Stimulated activated CD8-positive, alpha-beta memory T cell treated with anti-CD3 and anti-CD28 coated beads, Interleukin-4, amount 100 ng/mL, for 48 hours (primary cell): ENCODE results near the gene CFAP77.

Source experiments
- DNase-seq: peaks from one replicate; pipeline ENCODE4 v3.0.0-alpha.2; 2020

The CFAP77 gene

DNA sequence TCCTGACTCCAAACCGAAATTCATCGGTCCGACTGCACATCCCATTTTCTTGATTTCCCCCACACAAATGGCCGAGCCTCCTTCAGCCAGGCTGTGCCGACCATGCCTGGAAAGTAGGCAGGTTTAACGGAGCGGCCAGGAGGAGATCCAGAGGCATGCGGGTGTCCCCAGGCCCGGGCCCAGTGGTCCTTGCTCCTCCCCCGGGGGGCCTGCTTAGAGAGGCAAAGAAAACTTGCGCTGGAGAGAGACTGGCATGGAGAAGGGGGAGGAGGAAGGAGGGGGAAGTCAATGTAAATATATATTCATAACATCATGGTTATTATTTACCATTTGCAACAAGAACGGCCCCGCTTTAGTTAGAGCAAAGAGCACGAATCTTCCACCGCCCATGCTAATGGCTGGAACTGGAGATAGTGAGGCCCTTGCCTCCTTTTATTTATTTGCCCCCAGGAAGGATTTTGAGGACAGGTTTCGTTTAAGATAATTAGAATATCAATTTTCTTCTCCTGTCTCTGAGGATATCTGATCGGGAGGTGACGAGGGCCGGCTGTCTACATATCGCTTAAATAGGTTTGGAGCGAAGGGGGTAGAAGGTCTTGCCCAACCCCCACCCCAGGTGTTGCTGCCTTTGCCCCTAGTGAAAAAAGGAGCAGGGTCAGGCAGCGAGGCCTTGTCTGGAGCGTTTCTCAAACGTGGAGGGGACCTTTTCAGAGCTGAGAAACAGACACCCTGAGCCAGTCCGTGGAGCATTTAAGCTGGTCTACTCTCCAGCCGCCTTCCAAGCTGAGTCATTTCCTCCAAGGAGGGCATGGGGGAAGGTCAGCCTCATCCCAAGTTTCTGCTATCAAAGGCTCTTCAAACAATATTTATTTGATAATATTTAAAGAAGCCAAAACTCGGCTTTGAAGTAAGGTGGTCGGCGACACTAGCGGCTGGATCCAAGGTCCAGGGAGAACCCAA is 174.9 kb downstream of the CFAP77 start:
- no peak for DNase-seq

DNA sequence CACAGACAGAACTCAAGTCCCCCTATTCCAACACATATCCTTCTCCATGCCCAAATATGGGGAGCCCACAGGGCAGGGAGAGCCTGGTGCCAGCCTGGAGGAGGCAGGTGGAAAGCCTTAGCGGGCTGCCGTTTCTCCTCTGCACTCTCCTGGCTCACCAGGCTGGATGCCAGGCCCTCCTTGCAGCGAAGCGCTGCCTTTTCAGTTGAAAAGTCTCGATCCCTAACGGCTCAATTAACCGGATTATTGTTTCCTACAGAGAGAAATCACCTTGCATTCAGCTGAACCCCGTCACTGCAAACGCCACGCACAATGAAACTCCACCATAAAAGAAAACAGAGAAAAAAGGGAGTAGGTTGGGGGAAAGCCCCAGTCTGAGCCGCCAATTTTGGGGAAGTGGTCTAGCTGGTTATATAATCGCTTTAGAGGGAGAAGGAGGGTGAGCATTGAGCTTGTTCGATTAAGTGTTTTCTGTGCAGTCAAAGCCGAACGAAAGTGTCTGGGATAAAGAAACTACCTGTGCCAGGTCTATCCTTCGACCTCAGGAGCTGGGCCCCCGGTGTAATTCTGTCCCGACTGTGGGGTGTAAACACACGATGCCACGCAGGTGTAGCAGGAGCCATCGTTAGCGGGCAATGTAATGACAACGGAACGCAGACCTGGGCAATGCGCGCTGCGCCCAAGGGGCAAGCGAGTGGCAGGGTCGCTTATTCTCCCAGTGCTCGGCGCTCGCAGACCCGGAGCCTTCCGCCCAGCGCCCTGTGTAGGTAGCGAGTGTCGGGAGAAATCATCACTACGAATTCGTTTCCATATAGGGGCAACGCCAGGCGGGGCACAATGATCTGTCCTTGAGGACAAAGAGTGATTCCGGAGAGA is 176.2 kb downstream of the CFAP77 start:
- no peak for DNase-seq

DNA sequence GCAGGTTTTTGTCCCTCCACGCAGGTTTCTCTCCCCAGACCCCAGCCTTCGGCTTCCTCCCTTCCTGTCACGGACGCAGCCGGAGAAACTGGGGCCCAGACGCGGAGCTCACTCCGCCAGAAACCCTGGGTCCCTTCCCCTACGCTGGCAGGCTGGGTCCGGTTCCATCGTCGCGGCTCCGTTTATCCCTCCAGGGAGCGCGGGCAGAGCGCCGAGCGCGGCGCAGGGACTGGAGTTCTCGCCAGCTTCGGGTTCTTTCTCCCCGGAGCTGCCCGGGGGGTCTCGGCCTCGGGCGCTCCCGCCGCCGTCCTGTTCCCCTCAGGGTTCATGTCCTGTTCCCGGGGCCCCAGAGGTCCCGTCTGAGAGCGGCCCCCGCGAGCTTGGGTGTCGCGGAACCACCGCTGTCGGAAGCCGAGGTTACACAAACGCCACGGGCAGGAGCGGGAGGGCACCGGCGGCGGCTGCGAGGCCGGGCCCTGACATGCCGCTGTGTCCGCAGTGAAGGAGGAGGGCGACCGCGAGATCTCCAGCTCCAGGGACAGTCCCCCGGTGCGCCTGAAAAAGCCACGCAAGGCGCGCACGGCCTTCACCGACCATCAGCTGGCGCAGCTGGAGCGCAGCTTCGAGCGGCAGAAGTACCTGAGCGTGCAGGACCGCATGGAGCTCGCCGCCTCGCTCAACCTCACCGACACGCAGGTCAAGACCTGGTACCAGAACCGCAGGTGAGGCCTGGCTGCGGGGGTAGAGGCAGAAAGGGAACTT is 177.0 kb downstream of the CFAP77 start:
- no peak for DNase-seq

DNA sequence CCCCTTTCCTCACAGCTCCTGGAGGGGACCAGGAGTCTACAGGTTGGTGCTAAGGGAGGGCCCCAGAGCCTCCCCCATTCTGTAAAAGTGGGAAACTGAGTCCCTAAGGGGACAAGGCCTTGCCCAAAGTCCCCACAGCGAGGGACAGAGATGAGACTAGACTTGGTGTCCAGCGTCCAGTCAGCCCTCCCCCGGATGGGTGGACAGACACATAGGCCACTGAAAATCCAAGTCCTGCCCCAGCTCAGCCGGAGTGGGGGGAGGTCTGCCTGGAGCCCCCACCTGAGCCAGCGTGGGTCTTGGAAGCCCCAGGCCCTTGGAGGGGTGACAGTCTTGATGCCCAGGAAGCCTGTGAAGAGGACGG is 177.6 kb downstream of the CFAP77 start:
- DNase-seq: no peak

DNA sequence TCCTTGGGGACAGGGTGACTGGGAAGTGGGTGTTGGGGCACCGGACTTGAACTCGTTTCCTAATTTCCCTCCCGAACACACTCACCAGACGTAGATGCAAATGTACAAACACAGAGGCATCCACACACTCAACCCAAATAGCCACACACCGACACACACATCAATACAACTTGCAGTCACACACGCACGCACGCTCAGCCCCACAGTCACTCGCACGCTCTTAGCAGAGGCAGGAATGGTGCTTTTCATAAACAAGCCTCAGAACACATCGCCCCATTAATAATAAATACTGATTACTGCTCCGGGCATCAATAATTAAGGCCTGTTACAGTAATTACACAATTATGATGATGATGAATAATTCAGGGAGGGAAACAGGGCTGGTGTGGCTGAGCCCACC is 178.1 kb downstream of the CFAP77 start:
- no peak for DNase-seq

DNA sequence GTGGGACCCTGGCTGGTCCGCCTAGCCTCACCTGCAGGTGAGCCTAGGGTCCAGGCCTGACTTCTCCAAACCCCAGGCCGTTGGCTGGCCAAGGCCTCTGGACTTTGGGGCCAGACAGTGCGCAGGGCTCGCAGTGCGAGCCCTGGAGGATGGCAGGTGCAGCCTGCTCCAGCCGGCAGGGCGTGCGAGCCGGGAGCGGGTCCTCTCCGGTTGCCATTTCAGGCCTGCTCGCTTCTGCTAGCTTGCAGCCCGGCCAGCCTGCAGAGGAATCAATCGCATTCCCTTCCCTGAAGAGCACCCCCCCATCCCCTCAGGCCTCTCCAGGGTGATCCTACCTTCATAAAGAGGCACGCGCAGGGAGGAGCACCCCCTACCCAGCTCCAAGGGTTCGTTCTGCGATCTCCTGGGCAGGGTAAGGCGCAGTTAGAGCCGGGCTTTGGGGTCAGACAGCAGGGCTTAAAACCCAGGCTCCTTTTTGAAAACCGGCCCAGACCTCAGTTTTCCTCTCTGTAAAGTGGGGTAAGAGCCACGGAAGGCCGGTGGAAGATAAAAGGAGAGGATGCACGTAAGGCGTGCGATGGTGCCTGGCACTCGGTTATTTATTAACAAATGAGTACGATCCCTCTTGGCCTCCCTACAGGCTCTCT is 178.6 kb downstream of the CFAP77 start:
- DNase-seq: no peak

DNA sequence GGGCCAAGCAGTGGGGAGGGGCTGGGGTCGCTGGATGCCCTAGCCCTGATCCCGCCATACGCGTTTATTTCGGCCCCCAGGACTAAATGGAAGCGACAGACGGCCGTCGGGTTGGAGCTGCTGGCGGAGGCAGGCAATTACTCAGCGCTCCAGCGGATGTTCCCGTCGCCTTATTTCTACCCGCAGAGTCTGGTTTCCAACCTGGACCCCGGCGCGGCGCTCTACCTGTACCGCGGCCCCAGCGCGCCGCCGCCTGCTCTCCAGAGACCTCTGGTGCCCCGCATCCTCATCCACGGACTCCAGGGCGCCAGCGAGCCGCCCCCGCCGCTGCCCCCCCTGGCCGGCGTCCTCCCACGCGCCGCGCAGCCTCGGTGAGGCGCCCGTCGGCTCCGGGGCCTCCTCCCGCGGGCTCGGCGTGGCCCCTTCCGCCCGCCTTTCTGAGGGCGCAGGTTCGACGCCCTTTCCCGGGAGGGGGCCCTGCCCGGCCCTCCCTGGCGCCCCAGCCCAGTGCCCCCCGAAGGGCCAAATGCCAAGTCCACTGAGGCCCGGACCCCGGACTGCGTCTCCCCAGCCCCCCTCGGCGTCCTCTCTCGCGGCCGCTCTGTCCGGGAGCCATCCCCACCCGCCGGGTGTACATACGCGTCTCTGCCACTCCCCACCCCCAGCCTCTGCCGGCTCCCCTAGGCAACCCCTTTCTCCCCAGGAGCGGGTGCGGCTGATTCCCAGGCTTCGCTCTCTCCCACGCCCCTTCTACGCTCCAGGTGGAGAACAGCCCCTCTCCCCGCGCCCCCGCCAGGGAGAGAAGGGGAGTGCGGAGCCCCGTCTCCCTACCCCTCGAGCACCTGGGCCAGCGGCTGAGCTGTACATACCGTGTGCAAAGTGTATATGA is 179.4 kb downstream of the CFAP77 start:
- no peak for DNase-seq

DNA sequence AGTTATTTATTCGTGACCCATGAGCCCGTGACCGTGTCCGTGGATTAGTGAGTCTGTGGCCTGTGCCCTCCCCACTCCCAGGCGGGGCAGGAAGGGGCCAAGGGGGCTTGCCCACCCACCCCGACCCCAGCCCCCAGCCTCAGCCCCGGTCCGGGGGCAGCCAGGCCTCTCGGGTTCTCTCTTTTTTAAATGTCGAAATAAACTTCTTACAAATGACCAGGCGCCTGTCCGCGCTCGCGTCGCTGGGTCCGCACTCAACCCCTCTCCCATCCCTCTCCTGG is 180.0 kb downstream of the CFAP77 start:
- DNase-seq: no peak

DNA sequence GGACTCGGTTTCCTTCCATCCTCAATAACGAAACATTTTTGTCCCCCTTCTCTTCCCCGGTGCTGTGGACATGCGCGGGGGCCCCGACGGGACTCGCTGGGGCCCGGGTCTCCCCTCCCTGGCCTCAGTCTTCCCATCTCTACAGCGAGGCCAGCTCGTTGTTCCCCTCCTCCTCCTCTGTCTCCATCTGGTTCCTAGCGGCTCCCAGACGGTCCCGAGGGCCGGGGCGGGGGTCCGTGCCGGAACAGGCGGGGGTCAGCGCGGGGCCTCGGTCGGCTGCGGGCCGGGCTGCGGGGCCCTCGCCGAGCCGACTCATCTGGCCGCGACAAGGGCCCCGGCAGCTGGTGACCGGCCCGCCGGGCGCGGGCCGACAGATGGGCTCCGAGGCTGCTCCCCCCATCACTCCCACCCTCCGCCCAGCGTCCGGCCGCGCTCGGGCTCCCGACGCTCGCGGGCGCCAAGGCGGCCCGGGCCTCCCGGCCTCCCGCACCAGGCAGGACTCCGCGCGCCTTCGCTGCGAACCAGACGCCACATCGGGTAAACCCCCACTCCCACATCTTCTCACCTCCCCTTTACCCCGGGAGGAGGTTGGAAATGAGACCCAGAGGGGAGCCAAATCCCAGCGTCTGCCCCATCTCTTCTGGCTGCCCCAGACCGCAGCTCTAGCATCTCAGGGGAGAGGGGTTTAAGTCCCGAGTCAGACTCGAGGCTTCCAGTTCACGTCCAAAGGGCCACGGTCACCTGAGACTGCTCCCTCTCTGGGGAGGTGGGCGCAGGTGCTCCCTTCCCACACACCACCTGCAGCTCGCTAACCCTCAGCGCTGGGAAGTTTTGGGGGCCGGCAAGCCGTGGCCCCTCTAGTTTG is 180.5 kb downstream of the CFAP77 start:
- DNase-seq: no peak

DNA sequence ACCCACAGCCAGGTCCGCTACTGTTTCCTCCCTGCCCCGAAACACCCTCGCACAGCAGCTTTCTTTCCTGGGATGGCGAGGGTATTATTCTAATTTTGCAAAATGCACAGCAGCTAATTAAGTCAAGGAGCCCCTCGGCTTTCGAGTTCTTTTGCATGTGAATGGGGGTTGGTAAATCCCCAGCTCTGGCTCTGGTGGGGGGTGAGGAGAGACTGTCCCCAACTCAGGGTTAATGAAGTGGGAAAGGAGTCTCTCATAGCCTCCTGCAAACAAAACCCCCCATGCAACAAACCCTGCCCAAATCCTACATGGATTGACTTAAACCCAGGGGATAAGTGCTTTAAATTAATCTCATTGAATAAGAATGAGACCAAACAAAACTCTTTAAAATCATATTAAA is 181.2 kb downstream of the CFAP77 start:
- no peak for DNase-seq

DNA sequence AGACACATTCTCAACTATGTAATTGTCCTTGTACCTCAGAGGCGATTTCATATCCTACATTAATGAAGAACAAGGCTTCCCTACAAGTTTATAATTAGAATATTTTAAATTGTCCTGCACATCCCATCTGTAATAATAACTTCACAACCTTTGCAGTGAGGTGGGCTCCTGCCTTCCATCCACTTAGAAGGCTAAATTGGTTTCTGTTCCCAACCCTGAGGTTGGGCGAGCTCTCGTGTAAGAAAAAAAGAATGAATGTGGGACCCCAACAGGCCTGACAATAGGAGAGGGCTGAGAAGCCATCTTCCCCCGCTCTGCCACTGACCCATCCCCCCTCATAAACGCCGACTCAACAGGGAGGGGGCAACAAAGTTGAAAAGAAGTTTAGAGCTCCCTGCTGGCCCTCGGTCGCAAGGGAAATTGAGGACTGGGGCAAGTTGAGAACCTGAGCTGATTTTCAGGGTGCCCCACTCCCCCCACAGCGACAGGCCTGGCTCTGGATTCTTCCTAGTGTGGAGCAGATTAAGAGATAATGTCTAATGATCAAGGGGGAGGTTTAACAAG is 181.8 kb downstream of the CFAP77 start:
- no peak for DNase-seq

DNA sequence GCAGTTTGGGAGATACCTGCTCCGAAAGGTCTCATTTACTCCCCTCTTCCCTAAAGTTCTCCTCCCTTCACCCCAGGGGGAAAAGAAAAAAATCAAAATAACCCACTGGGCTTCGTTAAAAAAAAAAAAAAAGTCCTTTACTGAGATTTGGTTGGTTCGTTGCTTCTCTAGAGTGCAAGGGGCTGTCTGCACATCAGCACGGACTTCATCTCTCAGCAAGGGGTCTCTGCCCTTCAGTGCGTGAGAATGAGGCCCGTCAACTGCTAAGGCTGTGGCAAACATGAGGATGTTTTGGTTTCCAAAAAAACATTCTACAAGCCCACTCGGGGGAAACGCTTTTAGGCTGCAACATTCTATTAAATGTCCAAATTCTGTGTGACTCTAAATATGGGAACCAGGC is 182.4 kb downstream of the CFAP77 start:
- DNase-seq: no peak

DNA sequence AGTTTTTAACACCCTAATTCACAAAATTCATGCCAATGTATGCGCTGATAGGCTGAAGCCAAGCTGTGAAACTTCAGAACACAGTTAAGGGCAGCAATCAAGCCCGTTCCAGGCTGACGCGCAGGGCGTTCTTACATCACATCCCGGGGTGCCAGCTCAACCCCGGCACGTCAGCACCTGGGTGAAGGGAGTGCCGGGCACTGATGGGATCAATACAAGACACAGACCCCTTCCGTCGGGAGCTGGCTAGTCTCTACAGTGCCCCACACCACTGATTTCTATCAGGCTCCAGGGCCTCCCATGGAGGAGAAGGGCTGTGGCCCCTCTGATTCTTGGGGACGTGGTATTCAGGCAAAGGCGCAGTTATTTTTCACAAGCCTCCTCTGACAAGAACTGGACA is 184.4 kb downstream of the CFAP77 start:
- no peak for DNase-seq

DNA sequence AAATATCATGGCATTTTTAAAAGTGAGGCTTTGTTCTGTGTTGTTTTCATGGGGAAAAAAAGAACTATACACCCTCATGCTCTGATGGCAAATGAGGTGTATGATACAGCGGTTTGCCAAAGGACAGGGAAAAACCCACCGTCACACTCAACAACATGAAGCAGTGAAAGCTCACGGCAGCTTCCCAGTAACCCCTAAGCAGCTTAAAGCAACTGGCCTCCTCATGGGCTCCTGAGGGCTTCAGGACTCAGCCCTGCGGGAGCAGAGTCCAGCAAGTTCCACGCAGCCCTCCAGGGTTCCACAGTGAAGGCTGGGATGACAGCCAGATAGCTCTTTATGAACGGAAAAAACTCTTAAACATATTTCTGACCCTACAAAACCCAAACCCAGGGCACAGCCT is 185.3 kb downstream of the CFAP77 start:
- DNase-seq: no peak

DNA sequence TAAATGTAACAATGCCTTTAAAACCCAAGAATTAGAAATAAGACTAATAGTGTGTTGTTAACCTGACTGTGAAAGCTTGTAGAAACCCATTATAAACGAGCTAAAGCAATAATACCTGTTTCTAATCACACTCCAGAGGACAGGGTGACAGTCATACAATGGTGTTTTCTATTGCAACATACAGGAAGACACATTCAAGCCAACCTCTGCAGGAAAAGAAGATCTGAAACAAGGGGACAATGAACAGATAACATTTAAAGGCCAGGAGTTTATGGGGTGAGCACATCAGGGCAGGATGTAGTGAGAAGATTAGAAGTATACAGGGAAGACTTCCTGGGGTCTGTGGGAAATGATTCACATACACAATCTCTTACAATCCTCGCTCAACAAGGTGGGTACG is 186.2 kb downstream of the CFAP77 start:
- DNase-seq: no peak

DNA sequence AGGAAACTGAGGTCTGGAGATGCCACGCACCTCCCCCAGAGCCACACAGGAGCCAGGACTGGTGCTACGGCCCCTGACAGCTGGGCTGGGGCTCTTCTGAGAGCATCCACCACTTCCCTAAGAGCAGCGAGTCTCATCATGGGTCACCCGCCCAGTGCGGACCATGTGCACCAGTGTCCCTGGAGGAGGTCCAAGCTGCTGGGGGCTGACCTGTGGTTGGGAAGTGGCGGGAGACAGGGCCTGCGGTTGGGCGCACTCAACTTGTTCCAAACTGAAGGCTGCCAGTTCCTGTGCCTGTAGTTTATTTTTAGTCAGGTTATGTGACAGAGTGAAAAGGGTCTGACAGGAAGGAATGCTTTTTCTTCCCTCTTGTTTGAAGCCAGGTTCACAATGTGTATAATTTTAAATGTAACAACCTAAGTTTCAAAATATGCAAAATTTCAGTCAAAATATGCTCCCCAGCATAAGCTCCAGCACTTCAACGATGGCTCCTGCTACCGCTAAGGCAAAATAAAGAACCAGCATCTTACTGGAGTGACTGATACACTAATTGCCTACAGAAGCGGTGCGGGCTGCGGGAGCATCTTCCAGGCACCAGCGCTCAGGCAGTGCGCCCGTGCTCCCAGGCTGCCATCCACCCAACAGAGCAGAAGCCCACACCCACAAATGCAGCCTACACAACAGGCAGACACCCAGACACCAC is 187.2 kb downstream of the CFAP77 start:
- no peak for DNase-seq

DNA sequence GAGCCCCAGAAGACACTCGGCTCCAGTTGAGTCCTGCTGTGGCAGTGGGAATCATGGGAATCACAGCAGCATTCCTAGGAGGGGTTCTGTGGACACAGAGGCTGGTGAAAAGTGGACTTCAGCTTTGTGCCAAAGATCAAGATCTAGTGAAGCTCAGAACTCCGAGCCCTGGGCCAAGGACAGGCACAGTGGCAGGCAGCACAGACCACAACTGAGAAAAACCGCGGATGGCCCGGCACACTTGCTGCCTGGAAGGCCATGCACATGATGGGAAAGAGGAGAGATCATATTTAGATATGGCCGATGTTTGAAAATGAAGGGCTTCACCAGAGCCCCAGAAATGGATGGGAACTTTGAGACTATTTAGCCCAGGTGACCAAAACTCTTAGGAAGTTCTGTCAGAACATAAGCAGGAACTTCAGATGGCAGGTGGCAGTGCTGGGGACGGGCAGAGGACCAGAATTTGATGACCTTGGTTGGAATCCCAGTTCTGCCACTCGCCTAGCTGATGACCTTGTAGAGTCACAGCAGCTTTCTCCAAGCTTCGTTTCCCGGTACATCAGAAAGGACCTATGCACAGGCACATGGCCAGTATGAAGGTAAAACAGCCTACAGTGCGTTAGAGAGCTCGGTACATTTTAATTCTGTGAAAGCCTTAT is 190.4 kb downstream of the CFAP77 start:
- no peak for DNase-seq

DNA sequence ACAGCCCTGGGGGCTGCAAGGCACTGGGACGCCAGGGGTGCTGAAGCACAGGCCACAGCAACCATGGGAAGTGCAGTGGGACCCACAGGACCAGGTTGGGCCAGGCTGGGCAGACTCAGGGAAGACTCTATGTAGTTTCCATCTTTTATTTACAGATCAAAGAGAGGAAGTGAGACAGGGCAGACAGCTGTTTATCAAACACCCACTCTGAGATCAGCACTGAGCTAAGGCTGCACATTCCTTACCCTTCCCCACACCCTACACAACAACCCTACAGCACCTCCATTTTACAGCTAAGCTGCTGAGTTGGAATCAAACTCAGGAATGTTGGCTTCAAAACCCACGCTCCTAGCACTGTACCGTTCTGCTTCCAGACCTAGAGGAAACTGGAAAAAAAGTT is 192.2 kb downstream of the CFAP77 start:
- DNase-seq: no peak

DNA sequence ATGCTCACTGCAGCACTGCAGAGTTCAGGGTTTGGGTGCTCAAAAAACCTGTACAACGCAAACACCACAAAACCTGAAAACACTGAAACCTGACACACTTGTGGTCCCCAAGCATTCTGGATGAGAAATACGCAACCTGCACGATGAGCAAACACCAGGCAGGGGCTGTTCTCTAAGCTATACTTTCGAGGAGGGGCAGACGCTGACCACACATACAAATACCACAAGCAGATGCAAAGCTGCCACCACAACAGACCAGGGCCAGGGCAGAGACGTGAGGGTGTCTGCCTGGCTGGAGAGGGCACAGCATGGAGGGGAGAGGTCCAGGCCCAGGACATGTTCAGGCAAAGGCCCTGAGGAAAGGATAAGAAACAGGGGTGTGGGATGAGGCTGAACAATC is 195.4 kb downstream of the CFAP77 start:
- DNase-seq: no peak
